Suprapubic skin (tissue), 4 donors: ENCODE results near the gene UHRF1.

Experiments used
- EP300 ChIP-seq: sonication (generic); formaldehyde crosslinking; IDR thresholded peaks from one replicate; pipeline ENCODE4 v1.6.1; 2017; ENCODE audit warnings: antibody characterized with exemption
- POLR2A ChIP-seq, 2 donors: fragments of 450-650 bp; IDR thresholded peaks; one replicate each; pipeline ENCODE4 v1.6.1; 2017; ENCODE audit warnings: antibody characterized with exemption in 2 of 2, mild to moderate bottlenecking in 2 of 2, moderate library complexity in 2 of 2
- POLR2AphosphoS5 ChIP-seq, 3 donors: sonication (generic); formaldehyde crosslinking; IDR thresholded peaks; one replicate each; pipeline ENCODE4 v1.6.1; 2017; ENCODE audit warnings: antibody characterized with exemption in 3 of 3
- TF ChIP-seq, protein P1 (sequence below), 2 donors: fragments of 200-600 bp in 1 of 2; fragments of 450-650 bp in 1 of 2; sonication (generic) in 1 of 2; IDR thresholded peaks; one replicate each; pipeline ENCODE4 v1.5.1; 2016 to 2019; ENCODE audit warnings: antibody characterized with exemption in 2 of 2, mild to moderate bottlenecking in 1 of 2, moderate library complexity in 1 of 2

DNA sequence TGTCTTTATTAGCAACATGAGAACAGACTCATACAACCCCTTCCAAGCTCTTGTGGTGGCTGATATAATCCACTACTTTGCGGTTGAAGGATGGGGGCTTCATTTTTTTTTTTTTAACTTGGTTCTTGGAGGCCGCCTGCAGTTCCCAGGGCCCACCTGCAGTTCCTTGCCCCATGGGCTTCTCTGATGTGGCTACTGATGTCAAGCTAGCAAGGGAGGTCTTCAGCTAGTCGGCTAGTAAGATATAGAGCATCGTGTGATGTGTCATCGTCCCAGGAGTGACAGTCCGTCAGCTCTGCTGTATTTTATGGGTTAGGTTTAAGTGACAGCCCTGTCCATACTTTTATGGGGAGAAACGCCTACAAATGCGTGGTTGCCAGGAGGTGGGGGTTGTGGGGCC, 26.1 kb downstream of the UHRF1 start:
- TF ChIP-seq, protein P1, sequence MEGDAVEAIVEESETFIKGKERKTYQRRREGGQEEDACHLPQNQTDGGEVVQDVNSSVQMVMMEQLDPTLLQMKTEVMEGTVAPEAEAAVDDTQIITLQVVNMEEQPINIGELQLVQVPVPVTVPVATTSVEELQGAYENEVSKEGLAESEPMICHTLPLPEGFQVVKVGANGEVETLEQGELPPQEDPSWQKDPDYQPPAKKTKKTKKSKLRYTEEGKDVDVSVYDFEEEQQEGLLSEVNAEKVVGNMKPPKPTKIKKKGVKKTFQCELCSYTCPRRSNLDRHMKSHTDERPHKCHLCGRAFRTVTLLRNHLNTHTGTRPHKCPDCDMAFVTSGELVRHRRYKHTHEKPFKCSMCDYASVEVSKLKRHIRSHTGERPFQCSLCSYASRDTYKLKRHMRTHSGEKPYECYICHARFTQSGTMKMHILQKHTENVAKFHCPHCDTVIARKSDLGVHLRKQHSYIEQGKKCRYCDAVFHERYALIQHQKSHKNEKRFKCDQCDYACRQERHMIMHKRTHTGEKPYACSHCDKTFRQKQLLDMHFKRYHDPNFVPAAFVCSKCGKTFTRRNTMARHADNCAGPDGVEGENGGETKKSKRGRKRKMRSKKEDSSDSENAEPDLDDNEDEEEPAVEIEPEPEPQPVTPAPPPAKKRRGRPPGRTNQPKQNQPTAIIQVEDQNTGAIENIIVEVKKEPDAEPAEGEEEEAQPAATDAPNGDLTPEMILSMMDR (IDR thresholded peaks at IDR 0.05): no peak
- TF ChIP-seq POLR2AphosphoS5 (IDR thresholded peaks at IDR 0.05) (no peak), POLR2A (IDR thresholded peaks at IDR 0.05) (no peak), EP300 (no peak)
